Measurements from ENCODE around the gene SETD3. TPM values are rescaled to one million over a fixed set of nuclear protein-coding genes. Genes with fewer than 3 reads are reported as not detected.

SETD3 gene
- total RNA-seq, 1 donor from 2014 or later: 47.7 TPM

GRCh38 chr14:99426265-99426664 lies 54.4 kb downstream of the SETD3 start:
- peaks cover 15% of the 10 kb centered on the region for H3K4me1 Mint-ChIP-seq
- peaks cover 24% of the 10 kb centered on the region for H3K36me3 Mint-ChIP-seq
- DNase-seq (ENCODE audit: low spot score in 2 of 2, unreplicated experiment in 2 of 2): no peak

GRCh38 chr14:99425272-99425681 lies 55.4 kb downstream of the SETD3 start:
- Mint-ChIP-seq H3K36me3 (peaks cover 21% of the 10 kb centered on the region), H3K27ac (no peak overlapping the region), H3K4me3 (no peak overlapping the region), H3K27me3 (ENCODE audit: low read depth) (no peaks in the 10 kb centered on the region), H3K9me3 (peaks cover 10% of the 10 kb centered on the region), H3K4me1 (peaks cover 20% of the 10 kb centered on the region)
- DNase-seq (ENCODE audit: low spot score in 2 of 2, unreplicated experiment in 2 of 2): no peak
- no peak for TF ChIP-seq CTCF (IDR thresholded peaks at IDR 0.05; ENCODE audit: unreplicated experiment)

More at GRCh38 chr14:99426265-99426664, 54.4 kb downstream of the SETD3 start:
- peak overlapping the region; percentile 28 for H3K27ac Mint-ChIP-seq
- H3K27me3 Mint-ChIP-seq (ENCODE audit: low read depth): no peaks in the 10 kb centered on the region
- TF ChIP-seq CTCF (IDR thresholded peaks at IDR 0.05; ENCODE audit: unreplicated experiment): no peak
- H3K9me3 Mint-ChIP-seq: peaks cover 10% of the 10 kb centered on the region
- no peak overlapping the region for H3K4me3 Mint-ChIP-seq

GRCh38 chr14:99424306-99424877 lies 56.3 kb downstream of the SETD3 start:
- Mint-ChIP-seq H3K27ac (peak overlapping the region; percentile 75), H3K36me3 (peaks cover 19% of the 10 kb centered on the region), H3K27me3 (ENCODE audit: low read depth) (no peaks in the 10 kb centered on the region), H3K4me1 (peaks cover 20% of the 10 kb centered on the region), H3K9me3 (peaks cover 10% of the 10 kb centered on the region), H3K4me3 (no peak overlapping the region)
- TF ChIP-seq CTCF (IDR thresholded peaks at IDR 0.05; ENCODE audit: unreplicated experiment): no peak
- no peak for DNase-seq (ENCODE audit: low spot score in 2 of 2, unreplicated experiment in 2 of 2)

- TF ChIP-seq CTCF (IDR thresholded peaks at IDR 0.05; ENCODE audit: unreplicated experiment): no peak
- no peak overlapping the region for H3K4me3 Mint-ChIP-seq
- DNase-seq (ENCODE audit: low spot score in 2 of 2, unreplicated experiment in 2 of 2): no peak
- peaks cover 10% of the 10 kb centered on the region for H3K36me3 Mint-ChIP-seq
- no peaks in the 10 kb centered on the region for H3K27me3 Mint-ChIP-seq (ENCODE audit: low read depth)
- peaks cover 20% of the 10 kb centered on the region for H3K4me1 Mint-ChIP-seq
- peaks cover 2% of the 10 kb centered on the region for H3K9me3 Mint-ChIP-seq
- no peak overlapping the region for H3K27ac Mint-ChIP-seq
Observed at GRCh38 chr14:99423434-99423833, 57.2 kb downstream of the SETD3 start.

- Mint-ChIP-seq H3K4me1 (peaks cover 20% of the 10 kb centered on the region), H3K36me3 (no peaks in the 10 kb centered on the region), H3K27me3 (ENCODE audit: low read depth) (no peaks in the 10 kb centered on the region), H3K4me3 (no peak overlapping the region), H3K9me3 (no peaks in the 10 kb centered on the region), H3K27ac (no peak overlapping the region)
- no peak for DNase-seq (ENCODE audit: low spot score in 2 of 2, unreplicated experiment in 2 of 2)
- no peak for TF ChIP-seq CTCF (IDR thresholded peaks at IDR 0.05; ENCODE audit: unreplicated experiment)
Observed at GRCh38 chr14:99422228-99423010, 58.2 kb downstream of the SETD3 start.

All from mesothelial cell of epicardium (in vitro differentiated cells).